ENCODE measurements around the gene USP4.
"Not testable (repeated sequence)": the region's sequence is repeated elsewhere in the genome, so short reads cannot be mapped to it uniquely, and the experiment has no call there.

The USP4 gene

GRCh38 chr3:49228817-49229216, 111.0 kb downstream of the USP4 start:
- H3K36me3 ChIP-seq (ENCODE audit: control insufficient read depth, low read depth, low read length); H3K27ac ChIP-seq (ENCODE audit: low read length); H3K9ac ChIP-seq (ENCODE audit: low read length); H3K4me3 ChIP-seq (ENCODE audit: low read length); H3K4me1 ChIP-seq (ENCODE audit: control insufficient read depth, low read depth, low read length); H3K27me3 ChIP-seq (ENCODE audit: control insufficient read depth, insufficient read depth, low read length): not testable (repeated sequence)
- H3K9me3 ChIP-seq (ENCODE audit: control insufficient read depth, low read depth, low read length): peaks cover 16% of the 10 kb centered on the region
